Measurements from ENCODE around the gene AGPS. TPM values are rescaled to one million over a fixed set of nuclear protein-coding genes. Genes with fewer than 3 reads are reported as not detected.

Gene AGPS
- total and polyA plus RNA-seq, 2 donors (not counting 1 experiment from before 2014, with no cell fraction given) = 2.2 to 25.5 TPM

GRCh38 chr2:177545981-177546585 is 153.5 kb downstream of the AGPS start:
- no peak overlapping the region for H3K4me3 Mint-ChIP-seq
- TF ChIP-seq EZH2 (IDR thresholded peaks at IDR 0.05; ENCODE audit: borderline replicate concordance, insufficient read depth, low read depth, low read length, poor library complexity, severe bottlenecking) (no peak), CTCF (IDR thresholded peaks at IDR 0.05) (no peak)
- Histone ChIP-seq H3K9me3 (ENCODE audit: control extremely low read depth in 1 of 3, control insufficient read depth in 2 of 3, insufficient read depth in 1 of 3, low read length in 2 of 3) (peaks cover 0 to 9% (median 0%) of the 10 kb centered on the region in 3 donors), H3K27me3 (replicated peaks in 1 of 4; ENCODE audit: control extremely low read depth in 1 of 4, control insufficient read depth in 3 of 4, insufficient read depth in 4 of 4, low read length in 3 of 4) (no peaks in the 10 kb centered on the region), H3K36me3 (replicated peaks in 1 of 2; ENCODE audit: control extremely low read depth in 1 of 2, control insufficient read depth in 1 of 2, extremely low read depth in 1 of 2, insufficient read depth in 2 of 2, low read length in 1 of 2) (no peaks in the 10 kb centered on the region), H3K4me1 (ENCODE audit: control insufficient read depth in 2 of 2, insufficient read depth in 2 of 2, low read length in 2 of 2) (no peaks in the 10 kb centered on the region), H3K27ac (ENCODE audit: low read length in 2 of 2) (no peak overlapping the region), H3K79me2 (ENCODE audit: control insufficient read depth, insufficient read depth, low read length) (no peaks in the 10 kb centered on the region), H2AFZ (ENCODE audit: insufficient read depth, low read depth, low read length, poor library complexity, severe bottlenecking) (no peak overlapping the region), H3K9ac (ENCODE audit: low read length) (no peak overlapping the region), H3K4me2 (replicated peaks; ENCODE audit: low read depth, low read length, poor library complexity, severe bottlenecking) (no peak overlapping the region), H4K20me1 (ENCODE audit: control insufficient read depth, insufficient read depth, low read length, poor library complexity, severe bottlenecking) (no peaks in the 10 kb centered on the region), H3K4me3 (ENCODE audit: control extremely low read depth in 1 of 5, extremely low read depth in 1 of 5, insufficient read depth in 1 of 5, low read depth in 2 of 5, low read length in 4 of 5) (no peak overlapping the region)
- ATAC-seq (ENCODE audit: low read depth) = no peak
- DNase-seq = no peak
- 98% methylated on average over 9 of the region's 10 CpGs for whole genome bisulfite sequencing (ENCODE audit: insufficient coverage)
- H3K27me3 Mint-ChIP-seq = no peaks in the 10 kb centered on the region
- H3K9me3 Mint-ChIP-seq (ENCODE audit: insufficient read depth) = peaks cover 3% of the 10 kb centered on the region
- peaks cover 5% of the 10 kb centered on the region for H3K4me1 Mint-ChIP-seq
- ChIA-PET CTCF (no interaction called here), POLR2A (no interaction called here)
- no peak overlapping the region for H3K27ac Mint-ChIP-seq
- intact Hi-C loops (cut with micrococcal nuclease) = no loop called here

GRCh38 chr2:177547122-177547521 is 154.5 kb downstream of the AGPS start:
- H3K4me1 Mint-ChIP-seq = peaks cover 8% of the 10 kb centered on the region
- Histone ChIP-seq H3K27ac (ENCODE audit: low read length in 2 of 2) (no peak overlapping the region), H3K4me2 (replicated peaks; ENCODE audit: low read depth, low read length, poor library complexity, severe bottlenecking) (no peak overlapping the region), H3K9ac (ENCODE audit: low read length) (no peak overlapping the region), H3K79me2 (ENCODE audit: control insufficient read depth, insufficient read depth, low read length) (no peaks in the 10 kb centered on the region), H3K27me3 (replicated peaks in 1 of 4; ENCODE audit: control extremely low read depth in 1 of 4, control insufficient read depth in 3 of 4, insufficient read depth in 4 of 4, low read length in 3 of 4) (no peaks in the 10 kb centered on the region), H2AFZ (ENCODE audit: insufficient read depth, low read depth, low read length, poor library complexity, severe bottlenecking) (no peak overlapping the region), H3K9me3 (ENCODE audit: control extremely low read depth in 1 of 3, control insufficient read depth in 2 of 3, insufficient read depth in 1 of 3, low read length in 2 of 3) (peaks cover 0 to 9% (median 0%) of the 10 kb centered on the region in 3 donors), H3K4me1 (ENCODE audit: control insufficient read depth in 2 of 2, insufficient read depth in 2 of 2, low read length in 2 of 2) (peaks cover 3 to 4% of the 10 kb centered on the region in 2 donors), H3K36me3 (replicated peaks in 1 of 2; ENCODE audit: control extremely low read depth in 1 of 2, control insufficient read depth in 1 of 2, extremely low read depth in 1 of 2, insufficient read depth in 2 of 2, low read length in 1 of 2) (no peaks in the 10 kb centered on the region), H3K4me3 (ENCODE audit: control extremely low read depth in 1 of 5, extremely low read depth in 1 of 5, insufficient read depth in 1 of 5, low read depth in 2 of 5, low read length in 4 of 5) (no peak overlapping the region), H4K20me1 (ENCODE audit: control insufficient read depth, insufficient read depth, low read length, poor library complexity, severe bottlenecking) (no peaks in the 10 kb centered on the region)
- ChIA-PET POLR2A (no interaction called here), CTCF (no interaction called here)
- H3K27me3 Mint-ChIP-seq = no peaks in the 10 kb centered on the region
- ATAC-seq (ENCODE audit: low read depth) (no peak), DNase-seq (no peak)
- peaks cover 3% of the 10 kb centered on the region for H3K9me3 Mint-ChIP-seq (ENCODE audit: insufficient read depth)
- TF ChIP-seq CTCF (IDR thresholded peaks at IDR 0.05) = no peak
- TF ChIP-seq EZH2 (IDR thresholded peaks at IDR 0.05; ENCODE audit: borderline replicate concordance, insufficient read depth, low read depth, low read length, poor library complexity, severe bottlenecking) = no peak
- H3K27ac Mint-ChIP-seq = no peak overlapping the region
- H3K4me3 Mint-ChIP-seq = no peak overlapping the region
- intact Hi-C loops (cut with micrococcal nuclease) = no loop called here

Data from B cell (primary cell).